Activated T-cell treated with anti-CD3 and anti-CD28 coated beads for 1 hour (primary cell): Measurements from ENCODE around the gene LGI2.
"Not testable (repeated sequence)": the region's sequence is repeated elsewhere in the genome, so short reads cannot be mapped to it uniquely, and the experiment has no call there.

Source experiments
- DNase-seq: peaks from one replicate; pipeline ENCODE4 v3.0.0-alpha.2; 2020; ENCODE audit warnings: low read depth

Gene LGI2, protein sequence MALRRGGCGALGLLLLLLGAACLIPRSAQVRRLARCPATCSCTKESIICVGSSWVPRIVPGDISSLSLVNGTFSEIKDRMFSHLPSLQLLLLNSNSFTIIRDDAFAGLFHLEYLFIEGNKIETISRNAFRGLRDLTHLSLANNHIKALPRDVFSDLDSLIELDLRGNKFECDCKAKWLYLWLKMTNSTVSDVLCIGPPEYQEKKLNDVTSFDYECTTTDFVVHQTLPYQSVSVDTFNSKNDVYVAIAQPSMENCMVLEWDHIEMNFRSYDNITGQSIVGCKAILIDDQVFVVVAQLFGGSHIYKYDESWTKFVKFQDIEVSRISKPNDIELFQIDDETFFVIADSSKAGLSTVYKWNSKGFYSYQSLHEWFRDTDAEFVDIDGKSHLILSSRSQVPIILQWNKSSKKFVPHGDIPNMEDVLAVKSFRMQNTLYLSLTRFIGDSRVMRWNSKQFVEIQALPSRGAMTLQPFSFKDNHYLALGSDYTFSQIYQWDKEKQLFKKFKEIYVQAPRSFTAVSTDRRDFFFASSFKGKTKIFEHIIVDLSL

DNA sequence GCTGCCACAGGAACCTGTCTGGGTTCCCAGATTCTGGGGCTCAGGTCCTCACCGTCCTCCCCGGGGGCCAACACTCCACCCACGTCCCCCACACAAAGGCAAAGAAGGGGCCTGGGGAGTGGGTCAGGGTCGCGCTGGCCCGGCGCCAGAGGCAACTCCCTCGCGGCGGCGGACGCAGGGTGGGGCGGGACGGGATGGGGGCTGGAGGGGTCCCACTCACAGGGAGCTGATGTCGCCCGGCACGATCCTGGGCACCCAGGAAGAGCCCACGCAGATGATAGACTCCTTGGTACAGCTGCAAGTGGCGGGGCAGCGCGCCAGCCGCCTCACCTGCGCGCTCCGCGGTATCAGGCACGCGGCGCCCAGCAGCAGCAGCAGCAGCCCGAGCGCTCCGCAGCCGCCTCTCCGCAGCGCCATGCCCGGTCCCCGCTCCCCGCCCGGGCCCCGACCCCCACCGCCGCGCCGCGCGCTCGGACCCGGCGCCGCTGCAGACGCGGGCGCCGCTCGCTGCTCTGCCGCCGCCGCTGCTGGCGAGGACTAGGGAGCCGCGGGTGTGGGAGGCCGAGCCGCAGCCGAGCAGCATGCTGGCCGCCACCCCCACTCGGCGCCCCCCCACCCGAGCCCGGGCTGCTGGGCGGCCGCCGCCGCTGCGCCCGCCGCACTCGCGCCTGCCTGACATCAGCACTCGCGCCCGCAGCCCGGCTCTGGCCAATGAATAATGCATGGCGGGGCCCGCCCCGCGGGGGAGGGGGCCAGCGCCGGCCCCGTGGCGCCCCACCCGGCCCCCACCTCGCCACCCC is at the start of gene LGI2:
Gene LGI2, minus strand, starts transcription at position 670 of the 800 bp plus-strand sequence. Its CDS starts 253 bp downstream, at position 417.
- DNase-seq = no peak

DNA sequence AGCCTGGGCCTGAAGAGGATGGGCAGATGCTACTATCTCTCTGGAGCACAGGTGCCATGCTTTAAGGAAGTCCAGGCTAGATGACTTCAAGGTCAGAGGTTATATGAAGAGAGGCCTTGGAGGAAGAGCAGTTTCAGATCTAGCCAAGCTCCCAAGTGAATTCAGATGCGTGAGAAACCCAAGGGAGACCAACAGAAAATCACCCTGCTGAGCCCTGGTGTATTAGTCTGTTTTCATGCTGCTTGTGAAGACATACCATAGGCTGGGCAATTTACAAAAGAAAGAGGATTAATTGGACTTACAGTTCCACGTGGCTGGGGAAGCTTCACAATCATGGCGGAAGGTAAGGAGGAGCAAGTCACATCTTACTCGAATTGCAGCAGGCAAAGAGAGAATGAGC is 47.8 kb upstream of the LGI2 start:
- DNase-seq = no peak

DNA sequence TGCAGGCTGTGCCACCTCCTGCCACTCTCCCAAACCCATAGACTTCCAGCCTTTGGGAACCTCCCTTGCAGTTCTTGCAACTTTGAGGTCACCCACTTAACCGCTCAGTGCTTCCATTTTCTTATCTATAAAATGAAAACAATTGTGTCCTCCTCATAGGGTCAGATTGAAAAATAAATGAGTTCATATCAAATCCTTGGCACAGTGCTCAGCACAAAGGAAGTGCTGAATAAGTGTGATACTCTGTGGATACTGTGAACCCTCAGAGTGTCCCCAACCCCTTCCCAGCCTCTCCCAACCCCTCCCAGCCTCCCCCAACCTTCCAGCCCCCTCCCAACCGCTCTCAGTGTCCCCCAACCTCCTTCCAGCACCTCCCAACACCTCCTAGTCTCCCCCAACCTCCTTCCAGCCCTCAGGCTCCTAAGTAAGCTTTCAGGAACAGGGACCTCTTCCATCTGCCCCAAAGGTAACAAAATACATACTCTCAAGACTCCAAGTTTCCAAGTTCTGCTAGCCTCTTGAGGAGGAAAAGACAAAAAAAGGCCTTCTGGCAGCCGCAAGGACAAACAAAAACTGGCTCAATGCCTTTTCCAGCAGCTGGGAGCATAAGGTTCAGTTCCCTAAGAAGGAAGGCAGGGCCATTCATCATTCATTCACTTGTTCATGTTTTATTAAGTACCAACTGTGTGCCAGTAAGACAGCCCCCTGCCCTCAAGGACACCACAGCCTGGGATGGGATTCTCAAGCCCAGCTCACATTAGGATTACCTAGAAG is 46.1 kb upstream of the LGI2 start:
- no peak for DNase-seq

DNA sequence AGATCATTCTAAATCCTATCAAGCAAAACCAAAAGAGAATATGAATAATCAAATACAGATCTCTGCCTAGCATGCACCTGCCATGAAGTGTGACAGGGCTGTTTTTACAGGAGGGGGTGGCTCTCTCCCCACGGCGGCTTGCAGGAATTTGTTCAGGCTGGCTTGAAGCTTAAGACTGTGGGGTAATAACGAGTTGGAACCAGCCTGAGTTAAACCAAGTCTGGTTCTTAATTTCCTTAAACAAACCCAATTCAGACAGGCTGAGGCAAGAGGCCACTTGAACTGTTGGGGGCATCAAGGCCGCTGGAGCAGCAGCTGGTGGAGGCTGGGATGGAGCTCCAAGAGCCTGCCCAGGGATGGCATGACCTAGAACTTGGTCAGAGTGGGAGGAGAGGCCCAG is 45.1 kb upstream of the LGI2 start:
- DNase-seq = no peak

DNA sequence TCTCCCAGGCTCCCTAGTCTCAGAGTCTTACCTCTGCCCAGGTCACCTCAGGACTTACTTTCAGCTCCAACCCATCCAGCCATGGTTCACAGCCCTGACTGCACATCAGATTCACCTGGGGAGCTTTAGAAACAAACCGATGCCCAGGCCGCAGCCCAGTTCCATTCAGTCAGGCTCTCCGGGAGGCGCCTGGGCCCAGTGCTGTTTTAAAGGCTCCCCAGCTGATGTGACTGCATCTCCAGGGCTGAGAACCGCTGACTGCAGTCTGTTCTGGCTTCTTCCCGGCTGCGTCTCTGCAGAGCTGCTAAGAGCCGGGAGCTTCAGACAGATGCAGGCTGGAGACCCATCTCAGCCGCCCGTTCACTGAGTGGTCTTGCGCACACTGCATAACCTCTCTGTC is 44.4 kb upstream of the LGI2 start:
- no peak for DNase-seq

DNA sequence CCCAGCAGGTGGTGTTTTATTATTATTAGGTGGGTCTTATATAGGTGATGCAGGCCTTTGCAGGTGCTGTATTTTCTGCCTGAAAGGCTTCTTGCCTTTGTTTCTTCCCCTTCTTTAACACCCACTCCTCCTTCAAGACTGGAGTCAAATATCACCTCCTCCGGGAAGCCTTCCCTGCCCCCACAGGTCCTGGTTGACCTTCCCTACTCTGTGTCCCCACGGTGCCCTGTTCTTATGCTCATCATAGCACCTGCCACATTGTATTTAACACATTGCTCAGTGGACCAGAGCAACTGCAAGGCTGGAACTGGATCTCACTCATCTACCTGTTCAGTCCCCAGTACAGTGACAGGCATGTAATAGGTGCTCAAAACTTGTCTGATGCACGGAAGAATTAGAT is 39.8 kb upstream of the LGI2 start:
- no peak for DNase-seq

DNA sequence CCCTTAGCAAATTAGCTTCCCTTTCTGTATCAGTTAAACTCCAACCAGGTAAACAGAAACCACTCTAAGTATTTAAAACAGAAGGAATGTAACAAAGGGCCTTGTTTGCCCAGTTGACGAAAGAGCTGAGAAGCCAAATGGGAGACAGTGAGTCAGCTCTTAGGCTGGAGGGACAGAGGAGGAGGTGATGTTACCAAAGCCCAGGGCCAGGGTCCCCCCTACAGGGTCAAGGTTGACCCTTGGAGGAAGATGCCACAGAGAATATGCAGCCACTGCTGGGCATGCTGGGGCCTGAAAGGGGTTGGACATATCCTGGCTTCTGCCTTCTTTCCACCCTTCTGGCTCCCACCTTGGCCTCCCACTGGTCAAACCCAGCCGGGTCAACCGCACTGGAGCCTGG is 38.3 kb upstream of the LGI2 start:
- DNase-seq = no peak

DNA sequence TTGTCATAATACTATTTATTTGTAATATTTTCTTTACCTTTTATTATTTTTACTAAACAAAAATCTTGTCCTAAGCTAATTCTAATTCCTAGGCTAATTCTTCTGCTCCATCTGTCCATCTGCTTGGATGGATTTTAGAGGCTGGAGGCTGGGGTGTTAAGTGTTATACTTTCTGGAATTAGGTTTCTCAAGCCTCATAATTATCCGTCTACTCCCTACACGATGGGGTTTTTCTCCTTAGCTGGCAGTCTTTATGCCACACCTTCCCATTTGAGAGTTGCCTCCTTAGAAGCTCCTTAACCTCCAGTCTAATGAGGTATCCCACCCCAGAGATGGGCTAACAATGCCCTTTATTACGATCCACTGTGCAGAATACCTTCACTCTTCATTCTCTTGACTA is 37.6 kb upstream of the LGI2 start:
- no peak for DNase-seq

DNA sequence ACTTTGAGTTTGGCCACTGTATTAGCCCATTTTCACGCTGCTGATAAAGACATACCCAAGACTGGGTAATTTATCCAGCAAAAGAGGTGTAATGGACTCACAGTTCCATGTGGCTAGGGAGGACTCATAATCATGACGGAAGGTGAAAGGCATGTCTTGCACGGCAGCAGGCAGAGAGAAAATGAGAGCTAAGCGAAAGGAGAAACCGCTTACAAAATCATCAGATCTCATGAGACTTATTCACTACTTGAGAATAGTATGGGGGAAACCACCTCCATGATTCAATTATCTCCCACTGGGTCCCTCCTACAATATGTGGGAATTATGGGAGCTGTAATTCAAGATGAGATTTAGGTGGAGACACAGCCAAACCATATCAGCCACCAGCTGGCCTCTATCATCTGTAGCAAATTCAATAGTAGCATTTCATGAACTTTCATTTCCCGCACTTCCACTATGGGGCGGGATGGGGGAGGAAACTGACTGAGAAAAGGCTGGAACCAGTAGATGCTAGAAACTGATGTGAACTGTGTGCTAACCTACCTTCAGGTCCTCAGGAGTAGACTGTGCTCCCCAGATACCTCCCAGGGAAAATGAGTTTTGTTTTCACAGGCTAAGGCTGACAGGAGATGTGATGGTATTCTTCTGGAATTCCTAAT is 35.3 kb upstream of the LGI2 start:
- no peak for DNase-seq

DNA sequence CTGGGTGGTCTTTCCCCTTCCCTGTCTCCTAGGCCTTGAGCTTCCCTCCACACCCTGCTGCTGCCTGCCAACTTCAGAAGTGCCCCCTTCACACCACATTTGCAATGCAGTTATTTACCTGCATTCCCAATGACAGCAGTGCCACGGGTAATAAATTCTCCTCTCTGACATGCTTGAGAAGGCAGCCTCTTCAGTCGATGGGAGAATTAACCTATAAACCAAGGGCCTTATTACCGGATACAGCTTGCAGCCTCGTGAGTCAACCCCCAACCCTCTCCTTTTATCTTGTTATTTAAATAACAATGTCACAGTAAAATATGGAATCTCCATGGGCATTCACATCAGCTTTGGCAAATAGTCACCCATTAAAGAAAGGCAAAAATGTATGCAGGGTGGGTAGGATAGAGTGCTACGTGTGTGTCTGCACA is 34.7 kb upstream of the LGI2 start:
- DNase-seq = no peak

DNA sequence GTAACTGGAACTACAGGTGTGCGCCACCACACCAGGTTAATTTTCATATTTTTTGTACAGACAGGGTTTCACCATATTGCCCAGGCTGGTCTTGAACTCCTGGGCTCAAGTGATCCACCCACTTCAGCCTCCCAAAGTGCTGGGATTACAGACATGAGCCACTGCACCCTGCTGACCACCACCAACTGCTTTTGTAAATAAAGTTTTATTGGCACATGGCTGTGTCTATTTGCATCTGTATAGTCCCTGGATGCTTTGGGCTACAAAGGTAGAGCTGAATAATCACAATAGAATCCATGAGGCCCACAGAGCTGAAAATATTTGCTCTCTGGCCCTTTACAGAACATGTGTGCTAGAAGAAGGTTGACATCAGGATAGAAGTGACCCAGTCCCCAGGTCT is 33.7 kb upstream of the LGI2 start:
- DNase-seq = not testable (repeated sequence)

DNA sequence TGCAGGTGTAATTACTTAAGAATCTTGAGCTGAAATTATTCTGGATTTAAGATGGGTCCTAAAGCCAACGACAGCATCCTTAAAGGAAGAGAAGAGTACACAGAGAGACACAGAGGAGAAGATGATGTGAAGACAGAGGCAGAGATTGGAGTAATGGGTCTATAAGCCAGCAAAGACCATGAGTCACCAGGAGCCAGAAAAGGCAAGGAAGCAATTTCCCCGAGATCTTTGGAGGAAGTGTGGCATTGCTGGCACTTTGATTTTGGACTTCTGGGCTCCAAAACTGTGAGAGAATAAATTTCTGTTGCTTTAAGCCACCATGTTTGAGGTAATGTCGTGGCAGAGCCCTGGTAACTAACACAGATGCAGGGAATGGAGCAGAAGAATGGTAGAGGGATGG is 32.4 kb upstream of the LGI2 start:
- no peak for DNase-seq

DNA sequence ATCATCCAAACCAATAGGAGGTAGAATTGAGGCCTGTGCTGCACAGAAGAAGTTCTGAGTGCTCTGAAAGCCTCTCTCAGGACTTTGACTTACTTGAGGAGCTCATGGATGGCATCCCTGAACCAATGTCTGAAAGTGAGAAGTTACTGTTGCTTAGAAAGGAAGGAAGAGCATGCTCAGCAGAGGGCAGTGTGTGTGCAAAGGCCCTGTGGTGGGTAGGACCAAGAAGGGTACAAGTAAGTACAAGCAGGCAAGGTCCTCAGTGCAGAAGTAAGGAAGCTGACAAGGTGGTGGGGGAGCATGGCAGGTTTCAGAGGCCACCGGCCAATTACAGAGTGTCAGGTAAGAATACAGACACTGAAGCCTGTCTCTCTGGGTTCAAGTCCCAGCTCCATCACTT is 31.4 kb upstream of the LGI2 start:
- DNase-seq = no peak

DNA sequence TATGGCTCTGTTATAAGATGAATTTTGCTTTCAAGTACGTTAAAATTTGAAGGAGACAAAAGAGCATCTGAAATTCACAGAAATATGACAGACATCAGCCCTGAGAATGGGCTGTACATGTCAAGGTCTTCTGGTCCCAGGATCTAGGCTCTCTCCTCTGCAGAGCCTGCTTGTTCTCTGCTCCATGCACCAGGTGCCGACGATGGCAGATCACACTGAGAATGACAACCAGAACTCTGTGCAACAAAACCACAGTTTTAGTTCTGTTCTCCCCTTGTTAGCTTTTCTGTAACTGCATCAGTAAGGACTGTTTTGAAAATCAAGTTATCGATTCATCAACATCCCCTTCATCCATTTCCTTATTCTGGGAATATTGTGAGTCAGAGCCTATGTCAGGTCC is 30.9 kb upstream of the LGI2 start:
- no peak for DNase-seq

DNA sequence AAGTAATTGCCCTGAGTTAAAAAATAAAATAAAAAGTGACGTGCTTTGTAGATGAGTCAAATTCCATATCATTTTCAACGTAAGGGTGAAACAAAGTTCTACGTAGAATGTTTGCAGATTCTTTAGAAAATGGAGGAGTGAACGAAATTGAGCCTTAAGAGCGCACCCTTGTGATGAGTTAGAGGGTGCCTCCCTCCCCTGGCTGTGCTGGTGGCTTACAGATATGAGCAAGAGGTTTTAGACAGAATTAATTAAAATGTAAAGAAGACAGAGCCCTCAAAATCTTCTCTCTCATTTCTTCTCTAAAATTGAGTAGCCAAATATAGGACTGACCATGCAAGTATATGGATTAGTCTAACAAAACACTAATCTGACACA is 30.2 kb upstream of the LGI2 start:
- no peak for DNase-seq

DNA sequence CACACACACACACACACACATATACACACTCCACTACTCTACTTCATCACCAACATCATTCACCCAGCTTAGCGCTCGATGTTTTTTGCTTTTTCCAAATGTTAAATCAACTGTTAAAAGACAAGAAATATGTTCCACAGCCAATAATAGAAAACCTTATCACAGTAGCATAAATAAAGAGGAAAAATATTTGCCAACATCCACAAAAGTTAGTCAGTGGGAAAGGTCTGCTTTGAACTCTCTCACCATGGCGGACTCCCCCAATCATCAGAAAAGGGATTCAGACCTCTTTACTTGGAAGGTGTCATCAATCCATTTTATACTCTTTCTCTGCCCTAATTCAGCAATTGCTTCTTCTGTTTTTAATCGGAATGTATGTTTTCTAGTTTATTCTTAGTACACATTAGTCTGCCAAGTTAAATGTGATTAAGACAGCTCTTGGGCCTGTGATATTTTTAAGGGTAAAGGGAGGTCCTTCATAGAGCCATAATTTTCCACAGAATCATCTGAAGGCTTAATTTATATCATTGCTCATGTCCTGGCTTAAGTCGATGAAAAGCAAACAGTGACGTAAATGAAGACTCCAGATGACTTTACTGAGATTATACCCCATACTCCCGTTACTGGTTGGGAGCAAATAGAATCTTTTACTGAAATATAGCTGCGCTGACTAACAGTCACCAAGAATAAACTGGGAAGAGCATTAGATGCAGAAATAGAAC is 29.7 kb upstream of the LGI2 start:
- DNase-seq = no peak

DNA sequence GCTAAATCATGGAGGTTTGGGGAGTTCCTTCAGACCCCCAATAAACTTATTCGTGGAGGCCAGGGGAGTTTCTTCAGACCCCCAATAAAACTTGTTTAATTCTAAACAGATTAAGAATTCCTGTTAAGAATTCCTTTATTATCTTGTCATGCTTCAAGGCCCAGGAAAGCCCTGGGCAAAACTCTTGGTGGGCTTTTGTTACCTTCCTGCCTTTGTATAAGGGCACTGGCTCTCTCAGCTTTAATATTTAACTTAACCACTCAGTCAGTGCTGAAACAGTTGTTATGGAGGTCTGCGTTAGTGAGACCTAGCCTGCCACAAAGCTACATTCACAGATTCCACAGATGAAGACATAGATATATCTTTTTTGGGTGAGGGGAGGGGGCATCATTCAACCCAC is 29.0 kb upstream of the LGI2 start:
- DNase-seq = no peak

DNA sequence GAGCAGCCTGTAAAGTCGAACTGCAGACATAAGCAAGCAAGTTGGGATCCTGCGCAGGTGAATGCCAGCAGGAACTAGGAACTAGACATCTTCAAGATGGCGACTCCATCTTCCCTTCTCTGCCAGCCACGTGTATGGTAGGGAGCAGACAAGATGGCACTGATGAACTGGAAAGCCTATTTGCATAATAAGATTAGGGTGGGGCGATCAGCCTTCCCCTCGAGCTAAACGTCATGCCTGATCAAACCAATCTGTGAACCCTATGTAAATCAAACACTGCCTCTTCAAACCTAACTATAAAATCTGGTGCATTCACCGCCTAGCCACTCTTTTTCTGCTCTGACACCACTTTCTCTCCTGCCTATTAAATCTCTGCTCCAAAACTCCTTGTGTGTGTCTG is 28.1 kb upstream of the LGI2 start:
- no peak for DNase-seq

DNA sequence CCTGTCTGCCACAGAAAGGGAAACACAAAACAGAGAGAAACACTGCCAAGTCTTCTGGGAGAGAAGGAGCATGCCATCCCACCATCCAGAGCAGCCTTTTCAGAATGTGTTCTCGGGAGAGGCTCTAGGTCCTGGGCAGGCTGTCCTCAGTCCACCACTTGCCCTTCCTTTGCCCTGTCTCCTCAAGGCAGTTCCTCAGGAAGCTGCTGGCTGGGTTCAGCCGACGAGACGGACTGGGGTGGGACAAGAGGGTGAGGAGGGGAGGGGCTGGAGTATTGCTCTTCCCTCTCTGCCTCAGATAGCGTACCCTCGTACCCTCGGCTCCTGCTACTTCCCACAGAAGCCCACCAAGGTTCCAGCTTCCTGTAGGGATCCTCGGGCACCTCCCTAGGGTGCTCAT is 26.6 kb upstream of the LGI2 start:
- DNase-seq = no peak

DNA sequence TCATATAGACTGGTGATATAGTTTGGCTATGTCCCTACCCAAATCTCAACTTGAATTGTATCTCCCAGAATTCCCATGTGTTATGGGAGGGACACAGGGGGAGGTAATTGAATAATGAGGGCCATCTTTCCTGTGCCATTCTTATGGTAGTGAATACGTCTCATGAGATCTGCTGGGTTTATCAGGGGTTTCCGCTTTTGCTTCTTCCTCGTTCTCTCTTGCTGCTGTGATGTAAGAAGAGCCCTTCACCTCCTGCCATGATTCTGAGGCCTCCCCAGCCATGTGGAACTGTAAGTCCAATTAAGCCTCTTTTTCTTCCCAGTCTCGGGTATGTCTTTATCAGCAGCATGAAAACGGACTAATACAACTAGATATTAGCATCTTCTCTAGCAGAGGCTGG is 21.3 kb upstream of the LGI2 start:
- DNase-seq = not testable (repeated sequence)

DNA sequence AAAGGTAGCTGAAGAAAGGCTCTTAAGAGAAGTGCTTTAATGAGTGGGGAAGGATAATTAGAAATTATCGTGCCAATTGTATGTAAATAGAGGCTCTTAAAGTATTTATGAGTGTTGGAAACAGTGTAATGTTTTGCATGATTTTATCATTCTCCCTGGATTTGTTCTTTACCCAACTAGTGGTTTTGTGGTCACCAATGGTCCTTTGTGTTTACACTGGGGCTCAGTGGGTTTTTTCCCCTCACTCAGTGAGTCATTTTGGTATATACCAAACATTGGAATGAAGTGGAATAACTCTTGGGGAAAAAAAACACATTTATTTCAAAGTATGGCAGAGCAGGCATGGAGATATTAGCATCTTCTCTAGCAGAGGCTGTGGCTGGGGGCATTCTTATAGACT is 20.8 kb upstream of the LGI2 start:
- DNase-seq = no peak
